AML-193 (cell line): Measurements from ENCODE around the gene FILIP1L.

Source experiments
- DNase-seq, 2 experiments: peaks; one replicate each; lab custom pipeline; 2025; lab: John Stamatoyannopoulos, UW

FILIP1L gene

DNA sequence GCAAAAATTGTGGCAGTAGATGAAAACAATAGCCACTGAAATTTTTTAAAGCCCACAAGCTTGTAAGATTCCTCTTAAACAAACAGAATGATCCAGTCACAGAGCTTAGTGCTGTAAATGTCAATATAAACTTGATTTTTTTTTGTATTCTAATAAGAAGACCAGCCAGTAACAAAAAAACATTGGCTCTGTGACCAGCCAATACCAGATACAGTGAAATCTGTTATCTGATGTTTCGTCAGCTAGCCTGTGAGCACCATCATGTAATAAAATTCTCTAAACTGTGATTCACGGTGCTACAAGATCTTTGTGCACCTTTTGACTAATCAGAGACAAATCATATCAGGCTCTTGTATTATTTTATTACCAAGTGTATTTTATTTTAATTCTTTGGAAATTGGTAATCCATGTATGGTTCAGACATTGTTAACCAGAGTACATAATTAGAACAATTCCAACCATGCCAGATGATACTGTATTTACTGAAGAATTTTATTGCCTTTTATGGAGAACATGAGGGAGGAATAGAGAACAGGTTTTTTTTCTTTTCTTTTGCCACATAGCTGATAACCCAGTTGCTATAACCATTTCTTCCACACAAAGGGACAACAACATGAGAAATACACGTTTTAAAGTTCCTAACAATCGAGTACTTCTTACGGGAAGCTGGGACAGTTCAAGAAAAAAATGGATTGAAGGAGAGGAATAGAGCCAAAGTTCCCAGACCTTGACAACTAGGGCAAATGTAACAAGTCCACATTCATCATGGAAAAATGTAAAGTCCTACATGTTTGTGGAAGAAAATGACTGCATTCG lies 71.9 kb downstream of the FILIP1L start:
- DNase-seq: no peak

DNA sequence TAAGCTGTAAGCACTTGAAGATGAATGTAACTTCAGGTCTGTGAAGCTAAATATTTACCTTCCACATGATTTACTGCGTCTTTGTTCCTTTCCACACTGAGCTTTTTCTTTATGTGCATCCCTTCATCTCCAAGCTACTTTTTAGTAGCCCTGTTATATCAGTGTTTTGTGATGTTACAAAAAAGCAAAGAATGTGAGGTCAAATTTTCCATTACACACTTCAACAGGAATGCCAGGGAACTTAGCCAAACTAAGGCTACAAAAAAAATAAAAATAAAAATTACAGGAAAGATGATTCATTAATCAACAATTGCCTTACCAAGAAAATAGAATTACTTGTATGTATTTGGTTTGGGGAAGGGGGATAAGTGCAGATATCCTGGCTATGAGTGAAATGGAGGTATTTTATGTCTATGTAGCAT lies 73.0 kb downstream of the FILIP1L start:
- no peak for DNase-seq

DNA sequence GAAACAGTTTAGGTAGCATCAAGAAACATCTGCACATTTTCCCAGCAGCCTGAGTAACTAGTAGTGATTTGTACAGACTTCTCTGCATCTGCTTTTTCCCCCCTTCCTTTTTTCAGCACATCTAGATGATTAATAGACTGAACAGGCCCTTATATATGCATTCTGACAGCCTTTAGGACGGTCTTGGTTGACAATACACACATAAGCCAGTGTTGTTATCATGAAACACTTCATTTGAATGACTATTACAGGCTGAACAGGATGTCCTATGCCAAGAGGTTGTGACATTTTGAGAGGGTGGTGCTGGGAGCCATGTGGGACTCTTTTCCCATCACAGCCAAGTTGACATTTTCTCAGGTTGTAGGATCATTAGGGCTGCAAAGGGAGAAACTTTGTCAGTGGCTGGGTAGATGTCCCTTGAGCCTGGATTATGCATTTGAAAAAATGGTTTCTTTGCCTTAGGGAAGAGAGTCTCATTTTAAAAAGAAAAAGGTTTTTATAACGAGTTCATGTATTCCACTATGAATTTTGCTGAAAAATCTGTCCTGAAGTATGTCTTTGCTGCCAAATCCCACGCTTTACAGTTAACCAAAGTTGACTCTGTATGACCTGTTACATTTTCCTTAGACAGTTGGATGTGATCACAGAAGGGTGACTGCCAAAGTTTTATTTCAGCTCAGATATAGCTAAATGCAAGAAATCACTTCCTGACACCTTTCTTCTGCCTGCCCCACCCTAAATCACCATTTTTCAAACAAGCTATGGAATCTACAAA lies 73.7 kb downstream of the FILIP1L start:
- DNase-seq: no peak

DNA sequence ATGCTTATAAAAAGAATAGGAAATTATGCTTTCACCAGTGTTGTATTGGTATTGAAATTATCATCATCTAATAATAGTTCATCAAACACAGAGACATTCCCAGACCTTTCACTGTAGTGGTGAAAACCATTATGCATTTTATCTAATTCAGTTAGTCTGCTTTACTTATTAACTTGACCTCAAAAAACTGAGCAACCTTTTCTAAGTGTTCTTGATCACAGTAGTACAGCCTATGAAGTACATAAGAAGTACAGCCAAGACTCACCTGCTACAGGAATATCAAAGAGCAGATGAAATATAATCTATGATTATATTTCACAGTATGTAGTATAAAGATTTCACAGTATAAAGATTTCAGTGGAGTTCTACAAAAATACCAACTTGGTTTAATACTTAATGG lies 75.2 kb downstream of the FILIP1L start:
- DNase-seq: no peak

DNA sequence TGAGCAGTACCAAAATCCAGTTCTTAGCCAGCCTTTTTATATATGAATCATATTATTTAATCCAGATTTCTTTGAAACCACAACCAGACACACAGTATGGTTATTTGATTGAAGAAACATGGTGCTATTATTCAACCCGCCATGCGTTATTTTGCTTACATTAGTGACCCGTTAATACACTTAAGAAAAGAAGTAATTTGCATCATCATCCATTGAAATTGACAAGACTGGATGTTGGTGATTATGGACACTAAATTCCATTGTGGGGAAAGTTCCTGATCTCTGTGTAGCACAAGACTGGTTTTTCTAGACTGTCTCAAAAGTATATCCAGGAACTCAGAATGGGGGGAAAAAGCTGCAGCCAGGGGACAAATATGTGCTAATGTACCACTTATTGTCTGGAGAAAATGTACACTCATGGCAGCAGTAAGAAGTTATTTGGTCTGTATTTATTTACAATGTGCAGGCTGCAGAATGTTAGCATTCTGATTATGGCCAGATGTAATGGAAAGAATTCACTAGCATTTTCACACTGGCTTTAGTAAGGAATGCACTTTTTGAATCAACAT lies 80.3 kb downstream of the FILIP1L start:
- no peak for DNase-seq

DNA sequence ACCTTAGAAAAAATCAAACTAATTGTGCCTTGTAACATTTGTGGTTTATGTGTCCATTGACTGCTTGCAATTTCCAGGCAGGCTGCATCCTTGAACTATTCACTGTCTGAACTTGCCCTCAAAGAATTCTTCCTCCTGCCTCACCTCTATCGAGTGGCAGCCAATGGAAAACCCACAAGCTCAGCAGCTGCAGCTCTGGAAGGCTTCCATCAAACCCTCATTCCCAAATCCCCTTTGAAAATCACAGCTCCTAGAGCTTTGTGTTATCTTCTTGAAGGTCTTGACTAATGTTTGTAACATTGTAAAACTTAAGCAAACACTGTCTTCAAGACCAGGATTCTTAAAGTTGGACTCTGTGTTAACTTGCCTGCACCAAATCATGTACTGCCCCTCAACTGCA lies 81.1 kb downstream of the FILIP1L start:
- no peak for DNase-seq

DNA sequence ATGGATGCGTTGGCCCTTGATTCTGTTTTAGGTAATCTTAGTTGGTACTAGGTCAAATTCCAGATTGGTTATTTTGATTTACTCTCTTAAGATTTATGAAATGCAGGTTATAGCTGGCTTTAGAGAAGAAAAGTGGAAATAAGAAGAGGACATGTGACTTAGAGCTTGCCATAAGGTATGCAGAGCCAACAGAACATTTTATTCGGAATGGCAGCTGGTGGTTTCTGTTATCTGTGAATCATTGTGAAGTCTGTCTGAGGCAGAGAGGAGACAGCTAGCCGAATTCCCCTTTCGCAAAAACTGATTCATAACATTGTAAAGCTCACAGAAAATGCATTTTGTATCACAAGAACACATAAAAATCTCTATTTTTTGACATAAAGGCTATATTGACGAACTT lies 82.1 kb downstream of the FILIP1L start:
- DNase-seq: no peak

DNA sequence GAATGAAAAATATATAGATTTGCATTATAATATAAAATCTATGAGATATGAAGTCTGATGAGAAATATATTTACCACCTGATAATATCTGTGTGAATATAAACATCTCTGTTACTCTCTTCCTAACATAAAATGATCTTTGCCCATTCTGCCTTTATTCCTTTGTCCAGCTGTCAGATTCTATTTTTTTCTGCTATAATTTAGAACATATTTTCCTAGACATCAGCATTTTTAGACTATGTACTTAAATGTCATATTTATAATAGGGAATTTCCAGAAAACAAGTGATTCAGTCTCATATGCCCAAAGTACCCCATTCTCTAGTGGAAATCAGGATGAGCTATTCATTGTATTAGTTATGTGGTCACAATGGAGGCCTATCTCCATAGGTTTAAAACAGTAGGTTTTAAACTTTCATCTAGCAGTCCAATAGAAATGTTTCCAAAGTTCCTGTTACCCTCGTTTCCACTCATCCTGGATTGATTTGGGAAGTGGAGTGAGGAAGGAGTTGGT lies 83.3 kb downstream of the FILIP1L start:
- DNase-seq: no peak

DNA sequence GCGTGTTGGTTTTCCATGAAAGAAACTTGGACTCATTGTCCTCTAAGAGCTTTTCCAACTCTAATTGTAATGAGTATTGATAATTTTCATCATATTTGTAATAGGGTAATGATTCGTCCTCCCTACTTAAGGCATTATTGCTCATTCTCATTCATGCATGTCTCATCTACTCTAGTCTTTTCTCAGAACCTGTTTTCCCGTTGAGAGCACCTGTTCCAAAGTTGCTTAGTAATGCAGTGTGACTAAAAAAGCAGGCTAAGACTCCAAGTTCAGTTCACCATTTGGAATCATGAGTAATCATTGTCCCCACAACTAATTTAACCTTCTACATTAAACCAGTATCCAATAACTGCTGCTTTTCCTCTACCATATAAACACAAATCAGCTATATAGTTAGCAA lies 84.0 kb downstream of the FILIP1L start:
- DNase-seq: no peak

DNA sequence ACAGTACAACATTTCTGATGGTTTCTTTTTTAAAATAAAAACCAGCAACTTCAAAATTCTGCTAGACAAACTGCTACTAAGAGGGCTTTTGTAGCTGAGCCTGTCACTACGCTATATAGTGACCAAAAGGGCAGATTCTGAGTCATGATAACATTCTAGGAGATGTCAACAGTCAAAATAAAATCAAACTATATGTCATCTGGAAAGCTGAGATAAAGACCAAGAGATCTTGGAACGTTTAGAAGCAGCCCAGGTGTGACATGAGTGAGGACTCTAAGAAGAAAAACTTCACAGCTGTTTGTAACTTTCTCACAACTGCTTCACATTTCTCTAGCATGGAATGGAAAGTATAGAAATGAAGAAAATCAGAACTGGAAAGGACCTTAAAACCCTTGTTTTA lies 84.6 kb downstream of the FILIP1L start:
- no peak for DNase-seq

DNA sequence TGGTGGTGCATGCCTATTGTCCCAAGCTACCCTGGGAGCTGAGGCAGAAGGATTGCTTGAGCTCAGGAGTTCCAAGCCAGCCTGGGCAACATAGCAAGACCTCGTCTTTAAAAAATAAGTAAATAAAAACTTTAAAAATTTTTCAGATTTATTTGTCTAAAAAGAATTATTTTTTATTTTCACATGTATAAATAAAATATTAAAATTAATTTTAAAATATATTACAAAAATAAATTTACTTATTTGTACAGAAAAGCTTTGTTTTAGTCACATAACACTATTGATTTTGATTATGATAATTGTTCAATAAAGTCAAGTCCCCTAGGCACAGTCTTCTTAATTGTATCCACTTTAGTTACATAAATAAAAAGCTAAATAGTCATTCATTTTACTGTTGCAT lies 85.2 kb downstream of the FILIP1L start:
- DNase-seq: no peak

DNA sequence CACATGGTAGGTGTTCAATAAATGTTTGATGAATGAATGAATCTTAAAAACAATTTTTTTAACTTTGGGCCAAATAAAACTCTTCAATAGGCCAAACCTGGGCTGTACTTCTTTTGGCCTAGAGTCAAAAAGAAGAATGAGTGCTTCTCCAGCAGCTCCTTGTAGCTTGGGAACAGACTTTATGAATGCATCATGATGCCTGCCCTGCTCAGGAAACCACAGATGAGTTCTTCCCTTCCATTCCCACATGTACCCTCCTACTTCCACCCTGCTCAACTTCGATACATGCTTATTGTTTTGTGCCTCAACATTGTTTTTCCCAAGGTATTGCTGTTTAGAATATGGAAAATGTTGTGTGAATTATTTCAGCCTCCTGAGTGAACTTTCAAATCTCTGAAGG lies 87.0 kb downstream of the FILIP1L start:
- no peak for DNase-seq

DNA sequence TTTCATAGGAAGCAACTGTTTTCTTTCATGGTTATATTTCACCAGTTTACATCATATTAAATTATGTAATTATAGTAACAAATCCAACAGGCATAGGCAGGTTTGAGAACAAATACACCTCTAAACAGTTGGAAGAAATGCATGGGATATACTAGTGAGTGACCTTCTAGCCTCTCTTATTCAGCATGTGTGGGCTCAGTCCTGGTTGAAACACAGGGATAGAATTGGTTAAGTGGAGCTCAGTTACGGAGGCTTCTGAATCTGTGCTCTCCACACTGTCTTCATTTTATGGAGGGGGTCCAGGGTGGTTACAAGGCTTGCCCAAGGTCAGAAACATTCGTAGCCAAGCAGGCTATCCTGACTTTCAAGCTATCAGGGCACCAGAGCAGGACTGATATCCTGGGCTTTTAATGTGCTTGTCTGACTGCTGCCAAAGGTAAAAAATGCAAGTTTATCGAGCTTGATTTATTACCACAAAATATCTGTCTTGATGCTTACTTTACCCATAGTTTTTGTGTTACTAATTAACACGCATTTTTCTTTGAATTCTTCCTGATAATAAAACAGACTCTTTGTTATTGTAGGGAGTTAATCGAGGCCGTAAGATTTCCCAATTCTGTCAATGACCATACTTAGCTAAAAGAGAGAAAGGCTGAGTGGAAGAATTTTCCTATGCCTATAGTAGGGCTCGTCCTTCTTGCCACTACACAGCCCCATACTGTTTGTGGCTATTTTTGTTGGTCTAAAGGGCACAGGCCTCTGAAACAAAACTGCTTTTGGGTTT lies 89.6 kb downstream of the FILIP1L start:
- no peak for DNase-seq

DNA sequence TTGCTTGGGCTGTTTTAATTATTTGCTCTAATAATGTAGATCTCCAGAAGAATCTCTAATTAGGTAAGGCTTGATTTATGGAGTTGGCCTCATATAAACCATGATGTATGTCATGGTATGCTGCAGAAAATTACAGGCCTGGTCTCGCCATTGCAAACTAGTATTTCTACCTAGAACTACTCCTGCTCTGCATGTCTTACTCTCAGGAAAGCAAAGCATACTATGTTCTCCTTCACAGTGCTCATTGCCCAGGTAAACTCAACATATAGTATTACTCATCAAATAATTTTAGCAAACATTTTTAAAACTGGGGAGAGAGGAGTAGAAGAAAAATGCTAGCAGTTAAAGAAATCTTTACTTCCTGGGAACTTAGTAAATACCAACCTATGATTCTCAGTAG lies 90.7 kb downstream of the FILIP1L start:
- DNase-seq: no peak

DNA sequence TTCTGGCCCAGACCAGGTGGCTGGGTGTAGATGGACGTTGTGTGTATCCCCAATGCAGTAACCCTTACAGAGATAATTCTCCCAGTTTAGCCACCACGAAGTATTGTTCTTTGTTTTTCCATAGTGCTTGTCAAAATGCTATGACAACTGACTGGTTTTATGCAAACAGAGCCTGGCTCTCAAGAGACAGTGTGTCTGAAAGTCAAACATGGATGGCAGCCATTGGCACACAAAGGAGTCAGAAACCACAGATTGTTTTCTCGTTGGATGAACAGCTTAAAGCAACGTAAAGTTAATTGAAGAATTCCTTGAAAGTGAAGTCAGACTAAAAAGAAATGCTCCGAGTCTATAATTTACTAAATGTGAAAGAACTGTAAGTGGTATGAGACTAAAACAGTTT lies 91.2 kb downstream of the FILIP1L start:
- no peak for DNase-seq

DNA sequence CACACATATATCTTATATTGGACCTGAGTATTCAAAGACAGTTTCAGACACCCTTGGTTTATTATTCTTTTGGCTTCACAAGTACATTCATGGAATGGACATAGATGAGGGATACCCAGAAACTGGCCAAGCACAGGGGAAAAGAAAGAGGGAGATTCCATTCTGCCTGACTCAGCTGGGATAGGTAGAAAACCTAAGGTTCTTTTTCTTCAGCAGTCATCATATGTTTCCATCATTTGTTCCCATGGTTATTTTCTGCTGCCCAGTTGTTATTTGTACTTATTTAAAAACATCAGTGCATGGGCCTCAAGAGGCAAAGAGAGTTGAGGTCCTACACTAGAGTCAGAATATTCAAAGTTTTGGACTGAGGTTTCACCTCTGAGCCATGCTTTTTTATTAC lies 91.8 kb downstream of the FILIP1L start:
- DNase-seq: no peak

DNA sequence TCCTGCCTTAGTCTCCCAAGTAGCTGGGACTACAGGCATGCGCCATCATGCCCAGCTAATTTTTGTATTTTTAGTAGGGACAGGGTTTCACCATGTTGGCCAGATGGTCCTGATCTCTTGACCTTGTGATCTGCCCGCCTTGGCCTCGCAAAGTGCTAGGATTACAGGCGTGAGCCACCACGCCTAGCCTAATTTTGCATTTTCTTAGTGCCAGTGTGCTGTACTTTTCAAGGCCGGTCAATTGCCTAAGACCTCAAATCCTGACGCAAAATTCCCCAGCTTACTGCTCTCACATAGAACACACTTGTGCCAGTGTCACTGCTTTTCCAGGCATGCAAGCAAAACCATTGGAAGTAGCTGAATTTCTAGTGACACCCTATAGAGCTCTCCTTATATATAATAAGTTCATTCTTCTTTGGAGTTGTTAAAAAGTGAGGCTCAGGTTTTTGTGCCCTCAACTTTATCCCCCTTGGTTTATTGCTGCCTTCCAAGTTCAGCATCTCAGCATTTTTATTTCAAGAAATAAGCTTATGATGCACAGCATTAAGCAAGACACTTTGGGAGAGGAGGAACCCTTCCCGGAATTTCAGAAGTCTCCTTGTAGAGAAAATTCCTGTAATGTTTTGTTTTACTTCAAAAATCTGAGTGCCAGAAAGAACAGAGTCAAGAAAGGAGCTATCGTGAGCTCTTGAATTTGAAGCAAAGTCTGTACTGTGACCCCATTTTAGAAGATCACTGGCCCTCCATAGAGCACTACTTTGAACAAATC lies 93.2 kb downstream of the FILIP1L start:
- DNase-seq: no peak

DNA sequence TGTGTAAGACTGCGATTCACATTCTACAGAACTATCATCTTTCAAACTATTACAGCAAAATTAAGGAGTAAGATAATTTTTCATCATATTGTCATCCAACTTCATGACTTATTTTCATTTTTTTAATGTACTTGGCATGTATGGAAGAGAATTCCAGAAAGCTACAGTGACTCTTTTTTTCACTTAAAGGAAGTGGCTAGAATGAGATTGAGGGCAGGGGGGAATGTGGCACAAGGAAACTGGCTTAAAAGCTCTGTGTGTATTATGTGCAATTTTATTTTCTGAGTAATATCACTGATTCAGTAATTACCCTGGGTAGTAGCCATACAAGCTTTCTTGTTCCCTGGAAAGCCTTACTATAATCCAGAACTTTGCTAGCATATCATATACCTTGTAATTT lies 94.6 kb downstream of the FILIP1L start:
- DNase-seq: no peak

DNA sequence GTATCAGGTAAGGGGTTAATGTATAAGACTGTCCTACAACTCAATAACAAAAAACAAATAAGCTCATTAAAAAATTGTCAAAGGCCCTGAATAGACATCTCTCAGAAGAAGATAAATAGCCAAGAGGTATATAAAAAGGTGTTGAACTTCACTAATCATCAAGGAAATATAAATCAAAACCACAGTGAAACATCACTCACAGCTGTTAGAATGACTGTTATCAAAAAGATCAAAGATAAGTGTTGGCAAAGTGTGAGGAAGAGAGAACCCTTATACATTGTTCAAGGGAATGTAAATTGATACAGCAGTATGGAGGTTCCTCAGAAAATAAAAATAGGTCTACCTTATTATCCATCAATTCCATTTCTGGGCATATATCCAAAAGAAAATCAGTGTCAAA lies 95.5 kb downstream of the FILIP1L start:
- no peak for DNase-seq

DNA sequence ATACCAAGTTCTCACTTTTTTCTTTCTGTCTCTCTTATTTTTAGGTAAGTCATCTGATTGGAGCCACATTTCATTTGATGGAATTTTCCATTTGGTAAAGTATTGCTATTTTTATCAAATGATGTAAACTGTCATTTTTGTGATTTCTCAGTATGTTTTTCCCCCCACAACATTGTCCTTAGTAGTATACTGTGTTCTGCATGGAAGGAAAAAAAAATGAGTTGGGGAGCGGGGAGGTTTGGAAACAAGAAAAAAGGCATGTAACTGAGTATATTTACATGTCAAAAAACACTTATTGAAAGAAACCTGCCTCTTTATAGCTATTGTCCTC lies 104.2 kb downstream of the FILIP1L start:
- DNase-seq: no peak

DNA sequence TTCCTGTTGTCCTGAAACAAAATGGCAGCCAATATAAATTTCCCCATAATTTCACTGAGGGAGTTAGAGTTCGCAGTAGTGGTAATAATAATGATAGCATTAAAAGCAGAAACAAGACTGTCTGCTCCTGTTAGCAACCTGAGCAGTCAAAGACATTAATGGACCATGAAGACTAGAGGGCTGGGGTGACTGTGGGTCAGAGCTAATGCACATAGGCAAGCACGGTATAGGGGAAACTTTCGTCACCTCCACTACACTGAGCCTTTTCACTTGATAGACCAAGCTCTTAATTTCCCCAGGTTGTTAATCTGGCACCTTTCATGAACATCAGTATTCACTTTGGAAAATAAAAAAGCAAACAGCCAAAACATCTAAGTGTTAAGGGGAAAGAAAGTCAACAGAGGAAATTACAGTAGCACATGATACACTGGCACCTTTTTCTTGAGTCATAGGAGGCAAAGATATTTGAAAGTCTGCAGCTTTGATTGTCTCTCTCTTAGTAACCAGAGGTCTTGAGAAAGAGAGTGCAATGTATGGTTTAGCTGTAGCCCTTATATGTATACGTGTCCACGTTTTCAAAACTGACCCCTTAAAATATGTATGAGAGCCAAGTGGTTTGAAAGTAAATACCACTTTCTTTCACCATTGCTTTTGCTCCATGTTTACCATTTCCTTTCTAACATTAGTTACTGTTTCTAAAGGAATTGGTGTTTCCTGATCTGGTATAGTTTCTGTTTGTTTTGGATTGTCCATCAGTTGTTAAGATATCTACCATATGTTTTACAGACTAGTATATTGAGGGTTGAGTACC lies 104.8 kb downstream of the FILIP1L start:
- no peak for DNase-seq
